Erythroblast (primary cell): ENCODE results near the gene SBNO2.

Experiments used
- GATA1 ChIP-seq: IDR thresholded peaks from 2 replicates; pipeline ENCODE4 v1.6.1; 2011; ENCODE audit warnings: low read depth, mild to moderate bottlenecking, control low read depth, low read length, moderate library complexity
- POLR2A ChIP-seq: IDR thresholded peaks from 2 replicates; pipeline ENCODE4 v1.6.1; 2011; ENCODE audit warnings: mild to moderate bottlenecking, low read length

DNA sequence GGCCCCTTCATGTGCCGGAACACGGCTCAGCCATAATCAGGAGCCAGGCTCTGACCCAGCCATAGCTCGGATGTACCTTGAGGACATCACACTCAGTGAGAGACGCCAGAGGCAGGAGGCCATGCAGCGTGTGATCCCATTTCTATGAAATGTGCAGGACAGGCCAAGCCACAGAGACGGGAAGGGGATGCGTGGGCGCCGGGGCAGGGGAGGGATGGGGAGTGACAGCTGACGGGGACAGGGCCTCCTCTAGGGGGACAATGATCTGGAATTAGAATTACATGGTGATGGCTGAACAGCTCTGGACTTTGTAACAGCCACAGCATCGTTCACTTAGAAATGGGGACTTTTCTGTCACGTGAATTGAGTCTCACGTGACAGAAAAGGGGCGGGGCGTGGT lies 34.9 kb downstream of the SBNO2 start:
- TF ChIP-seq POLR2A (no peak), GATA1 (no peak)
